Measurements from ENCODE around the gene CCM2. TPM values are rescaled to one million over a fixed set of nuclear protein-coding genes. Genes with fewer than 3 reads are reported as not detected.

CCM2 gene
- total and polyA plus RNA-seq, 2 experiments from 2014 or later = 24.9 to 40.1 TPM

DNA sequence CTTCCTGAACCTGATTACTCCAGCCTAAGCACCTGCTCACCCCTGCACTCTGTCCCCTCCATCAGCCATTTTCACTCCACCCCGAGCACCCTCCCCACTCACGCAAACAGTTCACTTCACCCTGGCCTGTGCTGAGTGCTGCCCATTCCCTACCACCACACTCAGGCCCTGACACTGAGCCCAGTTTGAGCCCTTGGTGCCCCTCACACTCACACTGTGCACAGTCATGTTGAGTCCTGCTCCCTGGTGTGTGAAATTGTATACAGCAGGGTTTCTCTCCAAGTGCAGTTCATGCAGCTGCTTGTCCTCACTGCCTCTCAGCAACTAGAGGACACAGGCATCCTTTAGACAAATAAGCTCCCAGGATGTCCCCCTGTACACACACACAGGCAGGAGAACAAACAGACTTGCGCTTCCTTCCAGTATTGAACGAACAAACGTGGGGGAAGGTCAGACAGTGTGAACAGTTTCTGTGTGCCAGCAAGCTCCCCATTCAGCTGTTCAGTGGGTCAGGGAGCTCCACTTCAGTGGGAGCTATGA lies 28.0 kb upstream of the CCM2 start:
- ATAC-seq (no peak), DNase-seq (ENCODE audit: low spot score) (no peak)
- H3K4me3 ChIP-seq = no peak overlapping the region
- Mint-ChIP-seq H3K27me3 (ENCODE audit: insufficient read depth, low read depth, poor library complexity) (peaks cover 8% of the 10 kb centered on the region), H3K4me3 (no peak overlapping the region), H3K27ac (no peak overlapping the region), H3K36me3 (ENCODE audit: low read depth) (no peaks in the 10 kb centered on the region), H3K9me3 (no peaks in the 10 kb centered on the region), H3K4me1 (no peaks in the 10 kb centered on the region)
- TF ChIP-seq, protein P1, sequence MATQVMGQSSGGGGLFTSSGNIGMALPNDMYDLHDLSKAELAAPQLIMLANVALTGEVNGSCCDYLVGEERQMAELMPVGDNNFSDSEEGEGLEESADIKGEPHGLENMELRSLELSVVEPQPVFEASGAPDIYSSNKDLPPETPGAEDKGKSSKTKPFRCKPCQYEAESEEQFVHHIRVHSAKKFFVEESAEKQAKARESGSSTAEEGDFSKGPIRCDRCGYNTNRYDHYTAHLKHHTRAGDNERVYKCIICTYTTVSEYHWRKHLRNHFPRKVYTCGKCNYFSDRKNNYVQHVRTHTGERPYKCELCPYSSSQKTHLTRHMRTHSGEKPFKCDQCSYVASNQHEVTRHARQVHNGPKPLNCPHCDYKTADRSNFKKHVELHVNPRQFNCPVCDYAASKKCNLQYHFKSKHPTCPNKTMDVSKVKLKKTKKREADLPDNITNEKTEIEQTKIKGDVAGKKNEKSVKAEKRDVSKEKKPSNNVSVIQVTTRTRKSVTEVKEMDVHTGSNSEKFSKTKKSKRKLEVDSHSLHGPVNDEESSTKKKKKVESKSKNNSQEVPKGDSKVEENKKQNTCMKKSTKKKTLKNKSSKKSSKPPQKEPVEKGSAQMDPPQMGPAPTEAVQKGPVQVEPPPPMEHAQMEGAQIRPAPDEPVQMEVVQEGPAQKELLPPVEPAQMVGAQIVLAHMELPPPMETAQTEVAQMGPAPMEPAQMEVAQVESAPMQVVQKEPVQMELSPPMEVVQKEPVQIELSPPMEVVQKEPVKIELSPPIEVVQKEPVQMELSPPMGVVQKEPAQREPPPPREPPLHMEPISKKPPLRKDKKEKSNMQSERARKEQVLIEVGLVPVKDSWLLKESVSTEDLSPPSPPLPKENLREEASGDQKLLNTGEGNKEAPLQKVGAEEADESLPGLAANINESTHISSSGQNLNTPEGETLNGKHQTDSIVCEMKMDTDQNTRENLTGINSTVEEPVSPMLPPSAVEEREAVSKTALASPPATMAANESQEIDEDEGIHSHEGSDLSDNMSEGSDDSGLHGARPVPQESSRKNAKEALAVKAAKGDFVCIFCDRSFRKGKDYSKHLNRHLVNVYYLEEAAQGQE (IDR thresholded peaks at IDR 0.05; ENCODE audit: unreplicated experiment) = no peak
- TF ChIP-seq, protein P2, sequence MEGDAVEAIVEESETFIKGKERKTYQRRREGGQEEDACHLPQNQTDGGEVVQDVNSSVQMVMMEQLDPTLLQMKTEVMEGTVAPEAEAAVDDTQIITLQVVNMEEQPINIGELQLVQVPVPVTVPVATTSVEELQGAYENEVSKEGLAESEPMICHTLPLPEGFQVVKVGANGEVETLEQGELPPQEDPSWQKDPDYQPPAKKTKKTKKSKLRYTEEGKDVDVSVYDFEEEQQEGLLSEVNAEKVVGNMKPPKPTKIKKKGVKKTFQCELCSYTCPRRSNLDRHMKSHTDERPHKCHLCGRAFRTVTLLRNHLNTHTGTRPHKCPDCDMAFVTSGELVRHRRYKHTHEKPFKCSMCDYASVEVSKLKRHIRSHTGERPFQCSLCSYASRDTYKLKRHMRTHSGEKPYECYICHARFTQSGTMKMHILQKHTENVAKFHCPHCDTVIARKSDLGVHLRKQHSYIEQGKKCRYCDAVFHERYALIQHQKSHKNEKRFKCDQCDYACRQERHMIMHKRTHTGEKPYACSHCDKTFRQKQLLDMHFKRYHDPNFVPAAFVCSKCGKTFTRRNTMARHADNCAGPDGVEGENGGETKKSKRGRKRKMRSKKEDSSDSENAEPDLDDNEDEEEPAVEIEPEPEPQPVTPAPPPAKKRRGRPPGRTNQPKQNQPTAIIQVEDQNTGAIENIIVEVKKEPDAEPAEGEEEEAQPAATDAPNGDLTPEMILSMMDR (conservative IDR thresholded peaks at IDR 0.05; ENCODE audit: low read depth in 2 of 2) = no peak
- H3K4me2 ChIP-seq = no peak overlapping the region
- H4K20me1 ChIP-seq (replicated peaks; ENCODE audit: insufficient read depth) = no peaks in the 10 kb centered on the region
- no peaks in the 10 kb centered on the region for H3K4me1 ChIP-seq (ENCODE audit: insufficient read depth)
- H3K27ac ChIP-seq (ENCODE audit: low read depth) = no peak overlapping the region
- no peaks in the 10 kb centered on the region for H3K79me2 ChIP-seq (replicated peaks; ENCODE audit: insufficient read depth)
- H3F3A ChIP-seq (replicated peaks; ENCODE audit: low read depth) = no peaks in the 10 kb centered on the region
- H3K36me3 ChIP-seq (ENCODE audit: insufficient read depth) = no peaks in the 10 kb centered on the region
- H3K9me2 ChIP-seq (ENCODE audit: insufficient read depth) = no peaks in the 10 kb centered on the region
- H2AFZ ChIP-seq = no peak overlapping the region
- H3K27me3 ChIP-seq (ENCODE audit: insufficient read depth) = no peaks in the 10 kb centered on the region

DNA sequence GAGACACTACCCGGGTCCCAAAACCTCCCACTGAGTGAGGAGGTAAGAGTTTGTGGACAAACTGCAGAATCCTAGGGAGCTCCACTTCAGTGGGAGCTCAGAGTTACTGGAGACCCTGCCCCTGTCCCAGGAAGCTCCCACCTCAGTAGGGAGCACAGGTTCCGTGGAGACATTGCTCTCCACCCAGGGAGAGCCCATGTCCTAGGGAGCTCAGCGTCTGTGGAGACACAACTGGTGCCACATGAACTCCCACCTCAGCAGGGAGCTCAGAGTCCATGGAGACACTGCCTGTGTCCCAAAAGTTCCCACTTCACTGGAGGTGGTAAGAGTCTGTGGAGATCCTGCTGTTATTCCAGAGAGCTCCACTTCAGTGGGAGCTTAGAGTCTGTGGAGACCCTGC lies 27.4 kb upstream of the CCM2 start:
- H3K36me3 Mint-ChIP-seq (ENCODE audit: low read depth) = no peaks in the 10 kb centered on the region
- no peaks in the 10 kb centered on the region for H3K9me3 Mint-ChIP-seq
- H3K4me1 Mint-ChIP-seq = no peaks in the 10 kb centered on the region
- H3K79me2 ChIP-seq (replicated peaks; ENCODE audit: insufficient read depth) = no peaks in the 10 kb centered on the region
- no peaks in the 10 kb centered on the region for H3F3A ChIP-seq (replicated peaks; ENCODE audit: low read depth)
- TF ChIP-seq ZNF114 (CRISPR knock-in tag; IDR thresholded peaks at IDR 0.05) = no peak
- H3K27ac ChIP-seq (ENCODE audit: low read depth) = no peak overlapping the region
- H3K27ac Mint-ChIP-seq = no peak overlapping the region
- H3K27me3 Mint-ChIP-seq (ENCODE audit: insufficient read depth, low read depth, poor library complexity) = peaks cover 7% of the 10 kb centered on the region
- H3K27me3 ChIP-seq (ENCODE audit: insufficient read depth) = no peaks in the 10 kb centered on the region
- no peak for ATAC-seq
- H3K4me3 Mint-ChIP-seq = no peak overlapping the region
- no peaks in the 10 kb centered on the region for H3K4me1 ChIP-seq (ENCODE audit: insufficient read depth)
- no peak overlapping the region for H2AFZ ChIP-seq
- H3K36me3 ChIP-seq (ENCODE audit: insufficient read depth) = no peaks in the 10 kb centered on the region
- H3K4me3 ChIP-seq = no peak overlapping the region
- H3K9me2 ChIP-seq (ENCODE audit: insufficient read depth) = no peaks in the 10 kb centered on the region
- no peak for DNase-seq (ENCODE audit: low spot score)
- H3K4me2 ChIP-seq = no peak overlapping the region
- no peaks in the 10 kb centered on the region for H4K20me1 ChIP-seq (replicated peaks; ENCODE audit: insufficient read depth)

Data from GM23338 (cell line).